HG03442 (cell line): ENCODE measurements around the gene GPR17.

Experiments
- ATAC-seq: cut with Tn5 transposase; IDR thresholded peaks from one replicate; pipeline ENCODE4 v1.9.1; 2021; ENCODE audit warnings: mild to moderate bottlenecking, moderate library complexity; ENCODE audit not compliant: unreplicated experiment

The GPR17 gene

GRCh38 chr2:127665267-127665893, 19.4 kb downstream of the GPR17 start:
- ATAC-seq = no peak

DNA sequence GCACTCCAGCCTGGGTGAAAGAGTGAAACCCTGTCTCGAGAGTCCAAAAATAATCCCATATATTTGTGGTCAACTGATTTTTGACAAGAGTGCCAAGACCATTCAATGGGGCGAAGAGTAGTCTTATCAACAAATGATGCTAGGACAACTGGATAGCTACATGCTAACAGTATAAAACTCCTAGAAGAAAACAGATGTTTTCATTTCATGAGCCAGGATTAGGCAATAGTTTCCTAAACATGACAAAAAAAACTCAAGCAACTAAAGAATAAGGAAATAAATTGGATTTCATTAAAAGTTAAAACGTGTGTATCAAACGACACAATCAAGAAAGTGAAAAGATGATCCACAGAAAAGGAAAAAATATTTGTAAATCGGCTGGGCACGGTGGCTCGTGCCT, 23.1 kb downstream of the GPR17 start:
- no peak for ATAC-seq

DNA sequence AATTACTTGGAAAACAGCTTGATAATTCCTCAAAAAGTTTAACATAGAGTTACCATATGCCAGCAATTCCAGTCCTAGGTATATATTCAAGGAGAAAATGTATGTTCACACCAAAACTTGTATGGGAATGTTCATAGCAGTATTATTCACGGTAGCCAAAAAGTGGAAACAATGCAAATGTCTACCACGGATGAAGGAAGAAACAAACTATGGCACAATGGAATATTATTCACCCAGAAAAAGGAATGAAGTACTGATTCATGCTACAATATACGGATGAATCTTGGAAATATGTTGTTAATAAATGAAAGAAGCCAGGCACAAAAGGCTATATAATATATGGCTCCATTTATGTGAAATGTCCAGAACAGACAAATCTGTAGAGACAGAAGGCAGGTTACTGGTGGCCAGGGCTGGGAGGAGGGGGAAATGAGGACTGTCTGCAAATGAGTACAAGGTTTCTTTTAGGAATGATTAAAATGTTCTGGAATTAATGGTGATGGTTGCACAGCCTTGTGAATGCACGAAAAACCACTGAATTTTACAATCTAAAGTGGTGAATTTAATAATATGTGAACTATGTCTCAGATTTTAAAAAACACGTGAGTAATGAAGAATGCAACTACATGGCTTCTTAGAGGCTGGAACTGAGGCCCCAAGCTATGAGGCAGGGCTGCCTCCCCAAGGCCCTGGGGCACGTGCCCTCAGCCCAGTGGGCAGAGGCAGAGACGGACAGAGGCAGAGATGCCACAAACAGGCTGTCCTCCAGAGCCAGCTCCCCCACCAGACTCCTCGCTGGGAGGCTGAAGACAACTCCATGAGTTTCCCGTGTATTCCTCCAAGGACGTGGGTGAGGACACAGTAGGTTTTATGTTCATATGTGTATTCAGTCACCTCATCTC, 24.4 kb downstream of the GPR17 start:
- ATAC-seq = no peak

DNA sequence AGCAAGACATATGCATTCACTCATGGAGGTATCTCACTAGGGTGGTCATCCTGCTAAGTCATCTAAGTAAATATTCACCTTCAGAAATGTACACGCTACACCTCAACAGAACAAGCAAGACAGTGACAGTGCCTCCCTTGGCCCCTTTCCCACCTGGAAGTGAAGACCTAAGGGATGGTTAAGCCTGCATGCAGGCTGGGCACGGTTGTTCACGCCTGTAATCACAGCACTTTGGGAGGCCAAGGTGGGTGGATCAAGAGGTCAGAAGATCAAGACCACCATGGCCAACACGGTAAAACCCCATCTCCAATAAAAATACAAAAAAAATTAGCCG, 25.0 kb downstream of the GPR17 start:
- no peak for ATAC-seq

DNA sequence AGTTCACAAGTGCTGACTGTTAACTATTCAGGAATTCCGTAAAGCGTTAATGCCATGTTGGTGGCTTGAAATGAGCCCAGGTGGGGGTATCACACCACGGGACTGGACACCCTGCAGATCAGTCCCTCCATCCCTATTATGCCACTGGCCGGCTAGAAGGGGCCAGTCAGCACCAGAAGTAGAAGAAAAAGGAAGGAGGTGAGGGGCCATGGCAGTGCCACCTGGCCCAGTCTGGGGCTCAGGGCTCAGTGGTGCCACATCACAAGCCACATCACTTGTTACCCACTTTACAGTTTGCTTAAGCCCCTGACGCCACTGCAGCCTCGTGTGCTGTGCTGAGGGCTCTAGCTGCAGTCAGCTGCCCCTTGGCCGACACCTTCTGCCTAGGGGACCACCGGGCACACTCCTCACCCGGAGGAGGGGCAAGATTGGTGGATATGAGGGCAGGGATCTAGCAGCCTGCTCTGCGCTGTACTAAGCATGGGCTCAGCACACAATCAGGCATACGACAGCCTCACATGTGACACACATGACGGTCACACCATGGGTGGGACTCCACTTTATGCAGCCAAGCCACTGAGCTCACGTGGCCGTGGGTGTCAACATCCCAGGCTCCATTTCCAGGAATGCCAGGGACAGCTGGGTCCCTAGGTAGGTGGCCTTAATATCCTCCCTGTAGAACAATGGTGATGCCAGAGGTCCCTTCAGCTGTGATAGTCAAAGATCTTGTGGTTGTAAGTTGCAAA, 25.8 kb downstream of the GPR17 start:
- no peak for ATAC-seq

GRCh38 chr2:127672341-127673224, 26.6 kb downstream of the GPR17 start:
- ATAC-seq = no peak

- no peak for ATAC-seq
Observed at GRCh38 chr2:127673291-127674069, 27.5 kb downstream of the GPR17 start.

GRCh38 chr2:127674241-127675209, 28.6 kb downstream of the GPR17 start:
- ATAC-seq = no peak

- ATAC-seq = no peak
Observed at GRCh38 chr2:127675331-127676261, 29.6 kb downstream of the GPR17 start, which contains the start of gene LIMS2. Gene LIMS2 (minus strand): TSS chr2:127675530. CDS start chr2:127675024, 506 bp downstream.

GRCh38 chr2:127676906-127677305, 31.0 kb downstream of the GPR17 start:
- ATAC-seq = no peak

DNA sequence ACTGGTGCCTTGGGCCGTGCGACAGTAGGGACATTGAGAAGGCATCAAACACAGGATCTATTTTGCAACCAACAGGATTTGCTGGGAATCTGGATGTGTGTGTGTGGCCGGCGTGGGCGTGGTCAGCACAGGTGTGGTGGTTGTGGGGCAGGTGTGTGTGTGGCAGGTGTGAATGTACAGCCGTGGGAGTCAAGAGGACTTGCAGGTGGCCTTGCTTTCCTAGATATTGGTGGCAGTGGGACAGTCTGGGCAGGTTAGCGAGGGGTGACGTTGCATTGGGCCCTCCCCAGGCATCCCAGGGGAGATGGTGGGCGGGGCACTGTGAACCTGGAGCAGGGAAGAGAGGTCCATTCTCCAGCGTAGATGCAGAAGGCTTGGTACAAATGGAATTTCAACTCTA, 32.6 kb downstream of the GPR17 start:
- ATAC-seq = no peak

- ATAC-seq = no peak
Observed at GRCh38 chr2:127678991-127679390, 33.0 kb downstream of the GPR17 start.

GRCh38 chr2:127679680-127680361, 33.9 kb downstream of the GPR17 start:
- no peak for ATAC-seq

GRCh38 chr2:127680706-127681287, 34.8 kb downstream of the GPR17 start:
- no peak for ATAC-seq

DNA sequence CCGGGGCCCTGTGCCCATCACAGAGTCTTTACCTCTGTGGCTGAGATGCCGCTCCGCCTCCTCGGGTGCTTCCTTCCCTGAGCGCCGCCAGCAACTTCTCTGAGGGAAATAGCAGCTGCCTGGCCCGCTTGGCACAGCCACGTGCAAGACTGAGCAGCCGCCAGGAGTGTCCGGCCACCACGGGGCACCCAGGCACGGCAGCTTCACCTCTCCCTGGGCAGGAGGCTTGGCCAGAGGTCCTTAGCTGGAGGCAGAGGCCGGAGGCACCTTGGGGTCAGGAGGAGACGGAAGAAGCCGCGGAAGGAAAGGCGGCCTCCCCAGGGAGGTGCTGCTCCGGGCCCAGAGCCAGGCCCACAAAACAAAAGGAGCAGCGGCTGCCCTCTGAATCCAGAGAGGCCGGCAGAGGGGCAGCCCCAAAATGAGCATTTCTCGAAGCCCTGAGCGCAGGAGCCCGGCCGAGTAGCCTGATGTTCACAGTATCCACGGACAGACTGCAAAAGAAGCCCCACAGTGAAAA, 35.4 kb downstream of the GPR17 start:
- ATAC-seq = no peak
